SU-DHL-6 (cell line): ENCODE measurements around the gene PCK1.

Experiments used
- EZH2phosphoT487 ChIP-seq: fragments of 200-600 bp; sonication (generic), shearing (Covaris generic); conservative IDR thresholded peaks from 2 replicates; pipeline ENCODE4 v1.6.1; 2018; ENCODE audit warnings: mild to moderate bottlenecking, antibody characterized with exemption, low read length, moderate library complexity, mixed read lengths
- TF ChIP-seq, protein P1 (sequence below): fragments of 200-600 bp; sonication (generic); IDR thresholded peaks from one replicate; pipeline ENCODE4 v1.5.1; 2017; ENCODE audit warnings: antibody characterized with exemption, mild to moderate bottlenecking, low read length, moderate library complexity; ENCODE audit not compliant: insufficient read depth, poor library complexity, severe bottlenecking

DNA sequence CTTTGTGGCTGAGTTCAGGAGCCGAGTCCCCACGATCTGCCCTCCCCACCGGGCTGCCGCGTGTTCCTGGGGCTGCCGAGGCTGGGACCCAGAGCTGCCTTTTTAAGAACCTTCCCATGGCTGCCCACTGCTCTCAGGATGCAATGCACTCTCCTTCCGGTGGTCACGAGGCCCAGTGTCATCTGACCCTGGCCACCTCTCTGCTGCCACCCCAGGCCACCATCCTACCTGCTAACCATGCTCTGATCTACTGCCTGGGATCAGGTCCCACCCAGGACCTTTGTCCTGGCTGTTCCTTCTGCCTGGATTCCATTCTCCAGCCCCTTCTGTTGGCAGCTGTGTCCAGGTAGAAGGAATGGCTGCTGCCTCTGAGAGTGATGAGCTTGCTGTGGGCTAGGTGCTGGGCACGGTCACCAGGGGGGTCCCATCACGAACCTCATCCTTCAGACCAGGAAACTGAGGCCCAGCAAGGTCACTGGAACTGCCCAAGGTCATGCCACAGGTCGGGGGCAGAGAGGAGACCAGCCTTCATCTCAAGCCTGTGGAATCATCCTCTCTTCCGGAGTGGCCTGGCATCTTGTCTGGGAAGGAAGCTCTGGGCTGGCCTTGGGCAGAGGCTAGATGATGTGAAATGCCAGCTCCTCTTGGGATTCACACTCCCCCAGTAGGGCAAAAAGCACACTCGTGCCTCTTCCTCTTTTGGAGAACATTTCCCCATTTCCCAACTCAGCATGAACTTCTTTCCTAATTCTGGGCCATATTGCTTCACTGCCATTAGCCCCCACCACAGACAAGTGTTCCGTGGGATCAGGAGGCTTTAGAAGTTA lies 20.5 kb downstream of the PCK1 start:
- TF ChIP-seq EZH2phosphoT487 = no peak
- TF ChIP-seq, protein P1, sequence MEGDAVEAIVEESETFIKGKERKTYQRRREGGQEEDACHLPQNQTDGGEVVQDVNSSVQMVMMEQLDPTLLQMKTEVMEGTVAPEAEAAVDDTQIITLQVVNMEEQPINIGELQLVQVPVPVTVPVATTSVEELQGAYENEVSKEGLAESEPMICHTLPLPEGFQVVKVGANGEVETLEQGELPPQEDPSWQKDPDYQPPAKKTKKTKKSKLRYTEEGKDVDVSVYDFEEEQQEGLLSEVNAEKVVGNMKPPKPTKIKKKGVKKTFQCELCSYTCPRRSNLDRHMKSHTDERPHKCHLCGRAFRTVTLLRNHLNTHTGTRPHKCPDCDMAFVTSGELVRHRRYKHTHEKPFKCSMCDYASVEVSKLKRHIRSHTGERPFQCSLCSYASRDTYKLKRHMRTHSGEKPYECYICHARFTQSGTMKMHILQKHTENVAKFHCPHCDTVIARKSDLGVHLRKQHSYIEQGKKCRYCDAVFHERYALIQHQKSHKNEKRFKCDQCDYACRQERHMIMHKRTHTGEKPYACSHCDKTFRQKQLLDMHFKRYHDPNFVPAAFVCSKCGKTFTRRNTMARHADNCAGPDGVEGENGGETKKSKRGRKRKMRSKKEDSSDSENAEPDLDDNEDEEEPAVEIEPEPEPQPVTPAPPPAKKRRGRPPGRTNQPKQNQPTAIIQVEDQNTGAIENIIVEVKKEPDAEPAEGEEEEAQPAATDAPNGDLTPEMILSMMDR = no peak
